HepG2 (cell line): ENCODE measurements around the gene IRF1. TPM values are rescaled to one million over a fixed set of nuclear protein-coding genes. Genes with fewer than 3 reads are reported as not detected.
A peak's percentile ranks its signal among the peaks of the same experiment; 100 is the strongest.

Experiments used
- CBFB ChIP-seq: sonication (generic); formaldehyde crosslinking; IDR thresholded peaks from 2 replicates; pipeline ENCODE4 v1.4.0; 2020; ENCODE audit warnings: missing genetic modification reagents
- ESRRA ChIP-seq: sonication (generic); formaldehyde crosslinking; IDR thresholded peaks from 2 replicates; pipeline ENCODE4 v1.5.1; 2020; ENCODE audit warnings: mild to moderate bottlenecking, low read depth, missing genetic modification reagents
- MBNL3 ChIP-seq: fragments of 250-450 bp; sonication (Bioruptor Pico); conservative IDR thresholded peaks from 2 replicates; pipeline ENCODE4 v1.8.0; 2022; ENCODE audit warnings: mild to moderate bottlenecking, inconsistent platforms
- NR2F6 ChIP-seq, 2 experiments: IDR thresholded peaks; 2 replicates each; pipeline ENCODE4 v1.6.1; 2016; ENCODE audit warnings: antibody characterized with exemption in 1 of 2, mild to moderate bottlenecking in 1 of 2
- PHF20 ChIP-seq: sonication (generic); formaldehyde crosslinking; IDR thresholded peaks from 2 replicates; pipeline ENCODE4 v1.5.0; 2020; ENCODE audit warnings: mild to moderate bottlenecking, missing genetic modification reagents
- PHF21A ChIP-seq: sonication (generic); formaldehyde crosslinking; IDR thresholded peaks from 2 replicates; pipeline ENCODE4 v1.5.0; 2020; ENCODE audit warnings: mild to moderate bottlenecking, missing genetic modification reagents
- PHF8 ChIP-seq: sonication (generic); formaldehyde crosslinking; IDR thresholded peaks from 2 replicates; pipeline ENCODE4 v1.5.0; 2020; ENCODE audit warnings: missing genetic modification reagents
- RNF2 ChIP-seq: fragments of 450-650 bp; conservative IDR thresholded peaks from 2 replicates; pipeline ENCODE4 v1.6.1; 2016; ENCODE audit warnings: low read depth
- SATB2 ChIP-seq: sonication (generic); formaldehyde crosslinking; IDR thresholded peaks from 2 replicates; pipeline ENCODE4 v1.5.0; 2020; ENCODE audit warnings: missing genetic modification reagents
- SCMH1 ChIP-seq: sonication (generic); formaldehyde crosslinking; IDR thresholded peaks from 2 replicates; pipeline ENCODE4 v1.9.0; 2021; ENCODE audit warnings: missing genetic modification reagents, mild to moderate bottlenecking, borderline replicate concordance
- SKI ChIP-seq: fragments of 450-650 bp; IDR thresholded peaks from one replicate; pipeline ENCODE4 v1.6.1; 2018; ENCODE audit warnings: mild to moderate bottlenecking; ENCODE audit not compliant: partially characterized antibody
- TBX2 ChIP-seq: sonication (generic); formaldehyde crosslinking; IDR thresholded peaks from 2 replicates; pipeline ENCODE4 v1.5.0; 2020; ENCODE audit warnings: missing genetic modification reagents, mild to moderate bottlenecking, borderline replicate concordance
- TCF12 ChIP-seq, 2 experiments: fragments of 450-650 bp in 1 of 2; sonication (generic) in 1 of 2; formaldehyde crosslinking in 1 of 2; IDR thresholded peaks; 2 replicates each; pipeline versions ENCODE4 v1.6.1 to v1.8.0; 2017 to 2022; ENCODE audit warnings: antibody characterized with exemption in 1 of 2, mild to moderate bottlenecking in 1 of 2, missing genetic modification reagents in 1 of 2, moderate library complexity in 1 of 2
- YEATS2 ChIP-seq: sonication (generic); formaldehyde crosslinking; IDR thresholded peaks from 2 replicates; pipeline ENCODE4 v1.4.0; 2020; ENCODE audit warnings: missing genetic modification reagents, borderline replicate concordance
- ZBTB21 ChIP-seq: sonication (generic); formaldehyde crosslinking; IDR thresholded peaks from 2 replicates; pipeline ENCODE4 v1.4.0; 2020; ENCODE audit warnings: missing genetic modification reagents
- ZBTB7A ChIP-seq: sonication (generic); formaldehyde crosslinking; IDR thresholded peaks from 2 replicates; pipeline ENCODE4 v1.8.0; 2022; ENCODE audit warnings: mild to moderate bottlenecking, missing genetic modification reagents
- ZNF263 ChIP-seq: sonication (generic); formaldehyde crosslinking; IDR thresholded peaks from 2 replicates; pipeline ENCODE4 v1.4.0; 2020; ENCODE audit warnings: missing genetic modification reagents
- ZNF563 ChIP-seq: sonication (generic); formaldehyde crosslinking; IDR thresholded peaks from 2 replicates; pipeline ENCODE4 v1.8.0; 2022; ENCODE audit warnings: mild to moderate bottlenecking, moderate library complexity, missing genetic modification reagents
- ZNF703 ChIP-seq: sonication (generic); formaldehyde crosslinking; IDR thresholded peaks from 2 replicates; pipeline ENCODE4 v1.5.1; 2020; ENCODE audit warnings: missing genetic modification reagents, mild to moderate bottlenecking, moderate library complexity, borderline replicate concordance
- ZSCAN21 ChIP-seq: sonication (generic); formaldehyde crosslinking; IDR thresholded peaks from 2 replicates; pipeline ENCODE4 v1.8.0; 2022; ENCODE audit warnings: mild to moderate bottlenecking, missing genetic modification reagents, moderate library complexity, borderline replicate concordance
- polyA plus RNA-seq, 8 experiments: library from polyadenylated mRNA; depleted of rRNA in 3 of 8; stranded (reverse) in 7 of 8; unstranded in 1 of 8; fragments of >200 nt; fragmentation: Illumina TruSeq in 4 of 8; extraction: Trizol in 4 of 8; gene quantifications; 2 replicates each; pipeline versions ENCODE4 v1.2.1 to v1.2.3, GENCODE V29; 2011 to 2016; ENCODE audit warnings: low read depth in 4 of 8, missing spikeins in 1 of 8, mixed read lengths in 1 of 8; ENCODE audit not compliant: insufficient read depth in 1 of 8
- total RNA-seq, 5 experiments: library from RNA; depleted of rRNA; stranded (reverse); fragments of >200 nt; fragmentation: Illumina TruSeq; extraction: Trizol; gene quantifications; 2 replicates each; pipeline ENCODE4 v1.2.3, GENCODE V29; 2016; ENCODE audit warnings: low read depth in 1 of 5
- TF ChIP-seq, protein P1 (sequence below): sonication (generic); formaldehyde crosslinking; IDR thresholded peaks from 2 replicates; pipeline ENCODE4 v1.5.1; 2020; ENCODE audit warnings: mild to moderate bottlenecking, moderate library complexity, missing genetic modification reagents
- TF ChIP-seq, protein P2 (sequence below): sonication (generic); formaldehyde crosslinking; IDR thresholded peaks from 2 replicates; pipeline ENCODE4 v1.9.0; 2021; ENCODE audit warnings: missing genetic modification reagents, borderline replicate concordance
- TF ChIP-seq, protein P3 (sequence below): sonication (generic); formaldehyde crosslinking; IDR thresholded peaks from 2 replicates; pipeline ENCODE4 v1.5.1; 2020; ENCODE audit warnings: mild to moderate bottlenecking, missing genetic modification reagents, moderate library complexity

IRF1 gene
- total and polyA plus RNA-seq, 2 of the 13 experiments (the other 11 are each of a cell fraction or from before 2014, with no cell fraction given), result 4.1 to 8.8 TPM

DNA sequence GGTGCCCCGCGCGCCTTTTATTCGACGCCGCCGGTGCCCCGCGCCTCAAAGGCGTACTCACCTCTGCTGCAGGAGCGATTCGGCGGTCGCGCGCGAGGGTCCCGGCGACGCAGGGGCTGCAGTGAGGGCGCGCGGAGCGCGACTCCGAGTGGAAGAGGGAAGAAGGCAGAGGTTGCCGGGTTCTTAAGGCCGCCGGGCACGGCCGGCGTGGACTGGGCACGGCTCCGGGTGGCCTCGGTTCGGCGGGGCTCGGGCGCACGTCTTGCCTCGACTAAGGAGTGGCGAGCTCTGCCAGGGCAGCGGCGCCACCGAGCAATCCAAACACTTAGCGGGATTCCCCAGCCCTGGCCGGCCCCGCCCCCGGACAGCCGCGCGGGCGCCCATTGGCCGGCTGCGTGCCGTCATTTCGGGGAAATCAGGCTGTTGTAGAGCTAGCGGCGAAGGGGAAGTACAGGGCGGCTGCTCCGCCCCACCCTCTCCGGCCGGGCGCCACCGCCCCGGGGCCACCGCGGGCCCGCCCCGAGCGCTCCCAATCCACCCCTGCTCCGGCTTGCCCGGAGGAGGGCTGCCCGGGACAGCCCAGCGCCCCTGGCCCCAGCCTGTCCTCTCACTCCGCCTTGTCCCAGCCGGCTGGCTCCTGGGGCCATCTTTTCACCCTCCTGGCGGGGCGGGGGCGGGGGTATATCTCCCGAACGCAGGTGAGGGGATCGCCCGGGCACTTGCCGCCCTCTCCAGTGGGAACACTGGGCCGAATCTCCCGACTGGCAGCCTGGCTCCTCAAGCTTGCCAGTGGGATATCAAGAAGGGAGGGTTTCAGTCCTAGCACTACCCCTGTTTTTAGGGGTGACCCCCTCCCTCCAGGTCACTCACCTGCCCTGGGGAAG is at the start of gene IRF1 (continued):
- TF ChIP-seq, protein P1, sequence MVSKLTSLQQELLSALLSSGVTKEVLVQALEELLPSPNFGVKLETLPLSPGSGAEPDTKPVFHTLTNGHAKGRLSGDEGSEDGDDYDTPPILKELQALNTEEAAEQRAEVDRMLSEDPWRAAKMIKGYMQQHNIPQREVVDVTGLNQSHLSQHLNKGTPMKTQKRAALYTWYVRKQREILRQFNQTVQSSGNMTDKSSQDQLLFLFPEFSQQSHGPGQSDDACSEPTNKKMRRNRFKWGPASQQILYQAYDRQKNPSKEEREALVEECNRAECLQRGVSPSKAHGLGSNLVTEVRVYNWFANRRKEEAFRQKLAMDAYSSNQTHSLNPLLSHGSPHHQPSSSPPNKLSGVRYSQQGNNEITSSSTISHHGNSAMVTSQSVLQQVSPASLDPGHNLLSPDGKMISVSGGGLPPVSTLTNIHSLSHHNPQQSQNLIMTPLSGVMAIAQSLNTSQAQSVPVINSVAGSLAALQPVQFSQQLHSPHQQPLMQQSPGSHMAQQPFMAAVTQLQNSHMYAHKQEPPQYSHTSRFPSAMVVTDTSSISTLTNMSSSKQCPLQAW (CRISPR knock-in tag), result peak; percentile 61; the same call in 1 of the 2 replicates
- TF ChIP-seq TCF12 (IDR thresholded peaks at IDR 0.05) (no peak), TCF12 (CRISPR knock-in tag; IDR thresholded peaks at IDR 0.05) (peak; percentile 61; the same call in 1 of the 2 replicates), SKI (peak; percentile 19), ZNF263 (peak; percentile 5; the same call in 1 of the 2 replicates), MBNL3 (CRISPR knock-in tag) (no peak), ESRRA (CRISPR knock-in tag) (no peak), ZSCAN21 (CRISPR knock-in tag) (peak; percentile 64; the same call in 1 of the 2 replicates), RNF2 (no peak), TBX2 (CRISPR knock-in tag) (peak; percentile 80), ZNF563 (CRISPR knock-in tag) (peak; percentile 86; the same call in 1 of the 2 replicates), ZNF703 (CRISPR knock-in tag) (peak; percentile 77; the same call in 1 of the 2 replicates), SCMH1 (CRISPR knock-in tag) (no peak), PHF8 (CRISPR knock-in tag) (peak; percentile 75), YEATS2 (CRISPR knock-in tag) (no peak), PHF20 (CRISPR knock-in tag) (peak; percentile 62; the same call in 1 of the 2 replicates), PHF21A (CRISPR knock-in tag) (peak; percentile 96), ZBTB7A (peak; percentile 22; the same call in 1 of the 2 replicates), SATB2 (CRISPR knock-in tag) (peak; percentile 63; the same call in 1 of the 2 replicates), NR2F6 (IDR thresholded peaks at IDR 0.05) (no peak), NR2F6 (CRISPR knock-in tag; IDR thresholded peaks at IDR 0.05) (peak; percentile 16; the same call in 1 of the 2 replicates), ZBTB21 (CRISPR knock-in tag) (no peak), CBFB (peak; percentile 70; the same call in 1 of the 2 replicates)
- TF ChIP-seq, protein P2, sequence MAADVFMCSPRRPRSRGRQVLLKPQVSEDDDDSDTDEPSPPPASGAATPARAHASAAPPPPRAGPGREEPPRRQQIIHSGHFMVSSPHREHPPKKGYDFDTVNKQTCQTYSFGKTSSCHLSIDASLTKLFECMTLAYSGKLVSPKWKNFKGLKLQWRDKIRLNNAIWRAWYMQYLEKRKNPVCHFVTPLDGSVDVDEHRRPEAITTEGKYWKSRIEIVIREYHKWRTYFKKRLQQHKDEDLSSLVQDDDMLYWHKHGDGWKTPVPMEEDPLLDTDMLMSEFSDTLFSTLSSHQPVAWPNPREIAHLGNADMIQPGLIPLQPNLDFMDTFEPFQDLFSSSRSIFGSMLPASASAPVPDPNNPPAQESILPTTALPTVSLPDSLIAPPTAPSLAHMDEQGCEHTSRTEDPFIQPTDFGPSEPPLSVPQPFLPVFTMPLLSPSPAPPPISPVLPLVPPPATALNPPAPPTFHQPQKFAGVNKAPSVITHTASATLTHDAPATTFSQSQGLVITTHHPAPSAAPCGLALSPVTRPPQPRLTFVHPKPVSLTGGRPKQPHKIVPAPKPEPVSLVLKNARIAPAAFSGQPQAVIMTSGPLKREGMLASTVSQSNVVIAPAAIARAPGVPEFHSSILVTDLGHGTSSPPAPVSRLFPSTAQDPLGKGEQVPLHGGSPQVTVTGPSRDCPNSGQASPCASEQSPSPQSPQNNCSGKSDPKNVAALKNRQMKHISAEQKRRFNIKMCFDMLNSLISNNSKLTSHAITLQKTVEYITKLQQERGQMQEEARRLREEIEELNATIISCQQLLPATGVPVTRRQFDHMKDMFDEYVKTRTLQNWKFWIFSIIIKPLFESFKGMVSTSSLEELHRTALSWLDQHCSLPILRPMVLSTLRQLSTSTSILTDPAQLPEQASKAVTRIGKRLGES, result no peak
- TF ChIP-seq, protein P3, sequence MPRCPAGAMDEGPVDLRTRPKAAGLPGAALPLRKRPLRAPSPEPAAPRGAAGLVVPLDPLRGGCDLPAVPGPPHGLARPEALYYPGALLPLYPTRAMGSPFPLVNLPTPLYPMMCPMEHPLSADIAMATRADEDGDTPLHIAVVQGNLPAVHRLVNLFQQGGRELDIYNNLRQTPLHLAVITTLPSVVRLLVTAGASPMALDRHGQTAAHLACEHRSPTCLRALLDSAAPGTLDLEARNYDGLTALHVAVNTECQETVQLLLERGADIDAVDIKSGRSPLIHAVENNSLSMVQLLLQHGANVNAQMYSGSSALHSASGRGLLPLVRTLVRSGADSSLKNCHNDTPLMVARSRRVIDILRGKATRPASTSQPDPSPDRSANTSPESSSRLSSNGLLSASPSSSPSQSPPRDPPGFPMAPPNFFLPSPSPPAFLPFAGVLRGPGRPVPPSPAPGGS (CRISPR knock-in tag), result peak; percentile 77; the same call in 1 of the 2 replicates
